Measurements from ENCODE around the gene DNM1L. TPM values are rescaled to one million over a fixed set of nuclear protein-coding genes. Genes with fewer than 3 reads are reported as not detected.

DNM1L gene
- total RNA-seq, 1 donor: 101 TPM

Other genes starting within 250 kb of the DNM1L start
- gene YARS2, start 76.6 kb downstream of the DNM1L start, total RNA-seq: 16.3 TPM
- 0.84 TPM for gene PKP2, start 217.5 kb downstream of the DNM1L start, total RNA-seq